NCI-H2196 treated with DMSO at 0.1 percent for 48 hours (cell line): Measurements from ENCODE around the gene DISC1.

Source experiments
- DNase-seq: peaks from one replicate; lab custom pipeline; 2025; ENCODE audit not compliant: unreplicated experiment; lab: John Stamatoyannopoulos, UW

Gene DISC1

GRCh38 chr1:231844986-231845502 is 218.5 kb downstream of the DISC1 start:
- DNase-seq = no peak

- DNase-seq = no peak
These were observed 221.2 kb downstream of the DISC1 start for GRCh38 chr1:231847612-231848397.

DNA sequence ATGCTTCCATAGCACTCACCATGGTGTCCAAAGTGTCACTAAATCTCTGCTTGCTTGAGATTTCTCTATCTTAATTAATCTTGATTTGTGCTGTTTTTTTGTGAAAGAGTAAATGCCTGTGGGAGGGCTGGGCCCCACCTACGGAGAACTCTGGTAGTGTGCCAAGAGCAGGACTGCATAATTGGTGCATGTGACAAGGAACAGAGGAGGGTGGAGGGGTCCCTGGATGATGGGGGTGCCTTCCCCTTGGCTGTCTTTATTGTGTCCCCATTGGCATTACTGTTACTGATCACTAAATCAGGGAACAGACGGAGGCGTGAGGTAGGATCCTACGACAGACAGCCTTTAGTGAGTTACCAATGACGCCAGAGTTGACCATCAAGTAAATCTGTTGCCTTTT is 223.4 kb downstream of the DISC1 start:
- DNase-seq = no peak

DNA sequence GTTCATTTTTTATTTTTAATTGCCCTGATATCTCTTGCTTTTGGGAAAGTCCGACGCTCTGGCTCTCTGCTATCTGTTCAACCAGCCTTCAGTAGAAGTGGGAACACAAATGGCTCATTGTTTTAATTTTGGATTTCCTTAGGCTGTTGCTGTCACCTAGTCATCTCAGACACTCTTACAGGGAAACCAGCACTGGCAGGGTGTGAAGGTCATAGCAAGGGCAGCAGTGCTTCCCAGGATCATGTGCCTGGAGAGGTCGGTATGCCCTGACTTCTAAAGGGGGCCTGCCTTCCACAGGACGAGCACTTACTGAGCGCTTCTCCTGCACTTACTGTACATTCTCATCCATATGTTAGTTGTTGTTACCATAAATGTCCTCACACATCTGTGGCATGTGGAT is 224.2 kb downstream of the DISC1 start:
- no peak for DNase-seq

GRCh38 chr1:231853588-231854207 is 227.1 kb downstream of the DISC1 start:
- no peak for DNase-seq

DNA sequence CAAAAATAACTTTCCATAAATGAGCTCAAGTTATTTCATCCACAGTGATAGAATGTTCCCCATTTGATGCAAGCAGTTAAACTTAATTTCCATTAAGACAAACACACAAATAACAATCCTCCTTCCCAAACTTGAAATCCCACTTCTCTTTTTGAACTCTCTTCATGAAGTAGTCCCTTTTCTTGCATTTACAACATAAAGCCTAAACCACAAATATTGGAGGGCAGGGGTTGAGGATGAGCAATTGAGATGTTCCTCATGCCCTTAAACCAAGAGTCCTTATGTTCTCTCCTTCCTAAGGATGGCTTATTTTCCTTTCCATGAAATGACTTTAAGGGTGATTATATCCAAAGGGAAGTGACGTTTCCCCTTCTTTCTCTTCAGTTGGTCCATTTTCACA is 228.8 kb downstream of the DISC1 start:
- no peak for DNase-seq

DNA sequence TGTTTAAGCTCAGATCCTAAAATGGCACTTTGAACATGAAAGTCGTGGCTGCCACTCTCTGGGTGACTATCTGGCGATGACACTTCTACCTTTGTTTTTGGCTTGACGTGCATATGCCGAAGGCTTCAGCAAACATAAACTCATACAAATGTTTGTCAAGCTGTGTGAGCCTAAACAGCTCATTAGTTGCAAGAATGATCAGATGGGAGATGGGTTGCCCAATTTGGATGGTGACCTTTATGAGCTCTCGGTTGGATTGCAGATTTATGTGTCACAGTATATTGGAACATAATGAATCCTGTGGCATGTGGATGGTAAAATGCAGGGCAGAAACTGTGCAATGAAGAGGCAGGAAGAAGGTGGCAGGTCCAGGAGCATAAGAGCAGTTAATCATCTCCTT is 229.3 kb downstream of the DISC1 start:
- no peak for DNase-seq

- no peak for DNase-seq
These were observed 229.8 kb downstream of the DISC1 start for GRCh38 chr1:231856426-231856825.

DNA sequence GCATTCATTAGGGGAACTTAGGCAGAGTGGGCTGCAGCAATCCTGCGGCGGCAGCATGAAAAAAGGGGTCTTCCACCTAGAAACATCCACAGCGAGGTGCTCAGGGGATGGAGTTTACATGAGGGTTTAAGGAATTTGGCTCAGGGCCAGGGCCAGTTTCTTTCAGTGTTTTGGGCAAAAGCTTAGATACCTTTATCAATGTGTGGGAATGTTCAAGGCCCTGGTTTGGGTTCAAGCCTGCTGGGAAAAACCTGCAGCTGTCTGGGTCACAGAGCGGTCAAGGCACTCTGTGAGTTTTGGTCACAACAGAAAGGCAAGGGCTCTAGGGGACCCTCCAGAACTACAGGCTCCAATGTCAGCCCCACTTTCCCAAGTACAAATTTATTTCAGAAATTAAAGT is 230.3 kb downstream of the DISC1 start:
- no peak for DNase-seq

GRCh38 chr1:231857609-231858135 is 231.1 kb downstream of the DISC1 start:
- DNase-seq = no peak

DNA sequence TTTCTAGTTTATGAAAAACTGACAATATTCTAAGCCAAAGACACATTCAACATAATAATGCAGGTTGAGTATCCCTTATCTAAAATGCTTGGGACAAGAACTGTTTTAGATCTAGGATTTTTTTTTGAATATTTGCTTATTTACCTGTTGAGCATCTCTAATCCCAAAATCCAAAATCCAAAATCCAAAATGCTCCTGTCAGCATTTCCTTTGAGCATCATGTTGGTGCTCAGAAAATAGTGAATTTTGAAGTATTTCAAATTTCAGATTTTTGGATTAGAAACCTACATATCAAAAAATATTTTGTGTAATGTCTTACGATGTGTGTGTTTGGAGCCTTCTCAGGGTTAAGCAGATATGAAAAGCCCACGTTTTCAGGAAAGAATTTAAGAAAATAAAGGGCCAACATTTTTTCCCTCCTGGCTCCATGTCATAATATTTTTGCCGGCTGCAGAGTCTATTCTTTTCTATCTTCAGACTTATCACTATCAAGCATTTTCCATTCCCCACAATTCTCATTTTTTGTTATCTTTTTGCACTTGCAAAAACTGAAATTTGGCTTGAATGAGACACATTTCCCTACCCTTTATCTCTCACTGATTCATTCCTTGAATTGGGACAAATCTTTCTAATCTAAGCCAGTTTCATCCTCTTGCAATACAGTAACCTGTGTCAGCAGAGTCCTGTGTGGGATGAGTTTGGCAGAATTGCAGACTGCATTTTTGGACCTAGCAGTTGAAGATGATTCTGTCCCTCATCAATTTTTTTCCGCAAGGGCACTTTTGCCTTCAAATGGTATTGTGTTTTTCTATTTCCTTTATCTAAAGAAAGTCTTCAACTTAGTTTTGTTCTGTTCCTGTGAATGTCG is 233.9 kb downstream of the DISC1 start:
- DNase-seq = no peak

DNA sequence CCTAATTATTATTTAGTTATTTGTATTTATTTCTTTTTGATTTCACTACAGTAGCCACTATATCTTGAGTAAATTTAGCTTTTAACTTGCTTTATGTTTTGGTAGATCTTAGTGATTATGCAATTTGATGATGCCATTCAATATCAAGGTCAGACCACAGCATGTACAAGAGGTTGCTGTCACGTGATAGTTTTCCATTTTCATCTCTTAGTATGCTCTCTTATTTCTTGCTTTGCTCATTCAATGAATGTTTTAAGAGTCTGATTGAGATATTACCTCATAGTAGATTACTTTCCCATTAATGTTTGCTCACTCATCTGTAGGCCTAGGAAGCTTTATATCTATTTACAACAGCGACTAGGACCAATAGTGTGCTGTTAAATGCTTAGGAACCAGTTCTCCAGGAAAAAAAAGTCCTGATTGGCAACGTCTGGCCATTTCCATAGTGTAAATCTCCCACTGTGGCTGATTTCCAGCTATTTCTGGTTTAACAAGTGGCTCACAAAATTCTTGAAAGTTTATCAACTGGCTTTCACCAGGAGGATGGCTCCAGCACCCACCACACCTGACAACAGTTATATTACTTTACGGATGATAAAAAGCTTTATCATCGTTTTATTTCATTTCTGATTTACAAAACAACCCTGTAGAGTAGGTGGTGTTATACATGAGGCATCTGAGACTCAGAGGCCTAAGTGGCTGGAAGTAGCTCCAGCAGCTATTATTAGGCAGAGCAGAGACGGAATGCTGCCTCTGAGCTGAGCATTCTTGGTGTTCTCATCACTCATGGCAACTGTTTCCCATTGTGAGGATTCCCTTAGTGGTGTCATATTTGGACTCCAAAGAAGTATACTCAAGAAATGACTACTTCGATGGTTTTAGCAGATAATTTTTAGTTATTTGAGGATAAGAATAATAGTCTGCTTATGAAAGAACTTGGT is 235.2 kb downstream of the DISC1 start:
- DNase-seq = no peak

GRCh38 chr1:231862611-231863010 is 236.0 kb downstream of the DISC1 start:
- DNase-seq = no peak

DNA sequence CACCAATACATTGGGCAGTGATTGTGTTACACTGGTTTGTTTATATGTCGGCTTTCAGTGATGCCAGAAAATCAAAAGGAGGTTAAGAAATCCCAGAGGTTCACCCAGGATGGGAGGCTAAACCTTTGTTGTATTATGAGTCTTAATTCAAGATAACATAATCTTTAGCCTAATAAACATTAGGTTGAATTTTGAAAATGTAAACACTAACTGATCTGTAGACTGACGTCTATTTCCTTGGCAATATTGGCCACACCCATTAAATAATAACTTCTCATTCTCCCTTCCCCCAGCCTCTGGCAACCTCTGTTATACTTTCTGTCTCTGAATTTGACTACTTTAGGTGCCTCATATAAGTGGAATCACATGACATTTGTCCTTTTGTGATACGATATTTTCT is 238.7 kb downstream of the DISC1 start:
- DNase-seq = no peak

DNA sequence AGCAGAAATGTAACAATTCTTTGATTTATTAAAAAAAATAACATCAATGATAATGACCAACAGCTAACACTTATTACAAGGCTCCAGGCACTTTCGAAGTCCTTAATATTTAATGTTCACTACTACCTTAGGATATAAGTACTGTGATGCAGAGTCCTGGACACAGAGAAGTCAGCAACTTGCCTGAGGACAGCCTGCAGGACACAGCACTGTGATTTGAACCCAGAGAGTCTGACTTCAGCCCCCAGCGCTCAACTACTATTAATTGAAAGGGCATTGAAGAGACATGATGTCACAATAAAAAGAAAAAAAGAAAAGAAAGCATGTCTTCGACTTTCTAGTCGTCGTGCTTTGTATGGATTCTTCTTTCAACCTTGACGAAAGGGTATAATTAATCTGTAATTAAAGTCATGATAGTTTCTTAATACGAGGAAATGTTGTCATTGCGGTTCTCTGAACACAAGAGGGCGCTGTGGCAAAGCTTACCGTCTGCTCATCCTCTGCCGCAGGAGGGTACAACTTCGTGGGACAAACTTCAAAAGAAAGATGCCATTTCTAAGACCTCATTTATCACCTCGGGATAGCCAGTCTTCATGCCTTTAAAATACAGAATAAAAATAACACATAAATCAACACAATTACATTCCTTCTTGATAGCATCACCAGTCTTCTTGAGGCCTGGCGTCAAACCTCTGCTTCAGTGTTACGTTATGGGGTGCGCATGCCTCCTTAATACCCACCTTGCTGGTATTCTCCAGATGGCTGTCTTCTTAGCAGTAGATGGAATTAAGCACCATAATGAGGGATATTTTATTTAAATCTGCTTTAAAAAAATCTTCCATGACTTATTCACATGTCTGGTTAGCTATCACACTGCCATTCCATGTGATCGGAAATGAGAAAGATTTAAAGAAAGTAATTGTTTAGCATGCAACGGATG is 240.1 kb downstream of the DISC1 start:
- peak; percentile 48 for DNase-seq

DNA sequence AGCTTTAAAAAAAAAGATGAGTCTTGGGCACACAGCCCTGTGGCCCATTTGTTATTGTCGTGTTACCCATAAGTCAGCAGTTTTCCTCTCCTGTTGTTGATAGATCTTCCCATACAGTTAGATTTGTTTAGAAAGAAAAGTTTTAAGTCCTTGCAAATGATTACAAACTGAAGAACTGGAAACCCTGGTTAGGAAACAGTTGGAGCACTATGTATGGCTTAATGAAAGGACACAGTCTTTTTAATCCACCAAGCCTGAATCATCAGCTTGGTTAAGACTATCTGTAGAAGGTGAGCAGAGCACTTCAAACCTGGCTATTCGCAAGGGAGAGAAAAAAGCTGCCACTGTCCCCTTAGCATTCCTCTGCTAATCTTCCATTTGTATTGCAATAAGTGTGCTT is 241.0 kb downstream of the DISC1 start:
- DNase-seq = no peak

DNA sequence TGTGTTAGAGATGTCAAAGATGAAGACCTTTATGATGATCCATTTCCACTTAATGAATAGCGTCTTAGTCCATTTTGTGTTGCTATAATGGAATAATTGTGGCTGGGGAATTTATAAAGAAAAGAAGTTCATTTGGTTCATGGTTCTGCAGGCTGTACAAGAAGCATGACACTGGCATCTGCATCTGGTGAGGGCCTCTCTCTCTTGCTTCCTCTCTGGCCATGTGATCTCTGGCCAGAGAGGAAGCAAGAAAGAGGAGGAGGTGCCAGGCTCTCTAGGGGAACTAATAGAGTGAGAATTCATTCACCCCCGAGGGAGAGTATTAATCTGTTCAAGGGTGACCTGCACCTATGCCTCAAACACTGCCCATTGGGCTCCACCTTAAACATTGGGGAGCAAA is 242.8 kb downstream of the DISC1 start:
- DNase-seq = no peak

DNA sequence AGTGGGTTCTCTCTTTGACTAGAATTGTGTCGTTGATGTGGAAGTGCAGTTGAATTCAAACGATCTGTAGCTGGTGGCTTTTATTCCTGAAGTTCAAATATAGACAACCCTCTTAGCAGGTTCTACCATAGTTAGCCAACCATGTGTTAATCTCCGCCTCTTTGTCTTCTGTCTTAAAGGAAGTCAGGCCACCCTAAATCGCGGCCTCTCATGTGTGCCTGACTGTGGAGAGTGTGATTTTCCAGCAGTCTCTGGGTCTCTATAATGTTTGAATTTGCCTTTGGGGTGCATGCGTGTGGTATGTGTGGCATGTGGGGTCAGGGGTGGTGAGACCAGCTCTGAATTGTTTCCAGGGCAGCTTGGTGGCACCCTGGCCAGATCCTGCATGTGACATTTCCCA is 244.9 kb downstream of the DISC1 start:
- no peak for DNase-seq

- no peak for DNase-seq
These were observed 245.3 kb downstream of the DISC1 start for GRCh38 chr1:231871878-231872277.
